K562 (cell line): ENCODE data around the gene ZBTB46. TPM values are rescaled to one million over a fixed set of nuclear protein-coding genes. Genes with fewer than 3 reads are reported as not detected.
A peak's percentile ranks its signal among the peaks of the same experiment; 100 is the strongest.

Source experiments
- ARID2 ChIP-seq: fragments of 450-650 bp; IDR thresholded peaks from 2 replicates; pipeline ENCODE4 v1.6.1; 2017; ENCODE audit warnings: antibody characterized with exemption, mild to moderate bottlenecking
- CBX5 ChIP-seq: IDR thresholded peaks from 2 replicates; pipeline ENCODE4 v1.6.1; 2014; ENCODE audit warnings: low read depth, borderline replicate concordance
- HDAC1 ChIP-seq, 2 experiments: fragments of 450-650 bp; IDR thresholded peaks; 2 replicates each; pipeline ENCODE4 v1.6.1; 2016 to 2017; ENCODE audit warnings: inconsistent platforms in 1 of 2, mild to moderate bottlenecking in 1 of 2, moderate library complexity in 1 of 2
- HNRNPLL ChIP-seq: fragments of 200-400 bp; formaldehyde crosslinking; IDR thresholded peaks from 2 replicates; pipeline ENCODE4 v1.6.1; 2017; ENCODE audit warnings: low read length, low read depth, mild to moderate bottlenecking; ENCODE audit not compliant: poor library complexity, severe bottlenecking
- NCOA2 ChIP-seq, 2 experiments: fragments of 450-650 bp; IDR thresholded peaks; 2 replicates each; pipeline ENCODE4 v1.6.1; 2018; ENCODE audit warnings: mild to moderate bottlenecking in 2 of 2, moderate library complexity in 1 of 2; ENCODE audit not compliant: partially characterized antibody in 2 of 2
- NFIX ChIP-seq: fragments of 250-450 bp; sonication (Bioruptor Pico); IDR thresholded peaks from 2 replicates; pipeline ENCODE4 v1.4.0; 2020; ENCODE audit warnings: low read depth, mild to moderate bottlenecking, moderate library complexity
- PHF8 ChIP-seq: fragments of 200-600 bp; sonication (generic); IDR thresholded peaks from 2 replicates; pipeline ENCODE4 v1.6.1; 2012; ENCODE audit warnings: mixed run types, mild to moderate bottlenecking, inconsistent platforms, low read length, moderate library complexity, borderline replicate concordance
- SREBF1 ChIP-seq: fragments of 150-350 bp; IDR thresholded peaks from 2 replicates; pipeline ENCODE4 v1.6.1; 2014; ENCODE audit warnings: antibody characterized with exemption, low read depth, low read length, borderline replicate concordance
- TFAM ChIP-seq: fragments of 250-450 bp; sonication (Bioruptor Pico); conservative IDR thresholded peaks from 2 replicates; pipeline ENCODE4 v1.5.0; 2021; ENCODE audit warnings: mild to moderate bottlenecking, moderate library complexity
- U2AF2 ChIP-seq: fragments of 200-400 bp; formaldehyde crosslinking; optimal IDR thresholded peaks from 2 replicates; pipeline ENCODE3; 2017; ENCODE audit warnings: low read depth, mild to moderate bottlenecking, low read length
- ZNF197 ChIP-seq: fragments of 200-800 bp; sonication (Bioruptor generic); IDR thresholded peaks from 2 replicates; pipeline ENCODE4 v1.6.1; 2016; ENCODE audit warnings: low read depth, missing genetic modification characterization, missing compliant biosample characterization
- ZNF212 ChIP-seq: fragments of 450-650 bp; formaldehyde crosslinking; IDR thresholded peaks from 2 replicates; pipeline ENCODE4 v1.4.0; 2020; ENCODE audit warnings: mild to moderate bottlenecking
- ZNF551 ChIP-seq: fragments of 250-450 bp; sonication (Bioruptor Pico); IDR thresholded peaks from 2 replicates; pipeline ENCODE4 v1.5.0; 2021; ENCODE audit warnings: mild to moderate bottlenecking, moderate library complexity
- polyA plus RNA-seq, 8 experiments: library from polyadenylated mRNA; depleted of rRNA in 4 of 8; stranded (reverse) in 5 of 8; unstranded in 3 of 8; fragments of >200 nt; fragmentation: Nextera tagmentation in 2 of 8; fragmentation: Illumina TruSeq in 1 of 8; extraction: Ambion mirVana in 2 of 8; extraction: Trizol in 1 of 8; gene quantifications; 2 replicates each; pipeline versions ENCODE4 v1.2.1 to v1.2.3, GENCODE V29; 2011 to 2014; ENCODE audit warnings: inconsistent platforms in 1 of 8, missing spikeins in 1 of 8
- total RNA-seq, 7 experiments: library from RNA; depleted of rRNA in 6 of 7; stranded (reverse); fragments of >200 nt in 6 of 7; fragmentation: Illumina TruSeq in 2 of 7; extraction: Trizol in 2 of 7; gene quantifications; 2 replicates each; pipeline versions ENCODE4 v1.2.1 to v1.2.3, GENCODE V29; 2011 to 2021; ENCODE audit warnings: low replicate concordance in 1 of 7
- TF ChIP-seq, protein P1 (sequence below): IDR thresholded peaks from 2 replicates; pipeline ENCODE4 v1.6.1; 2014; ENCODE audit warnings: antibody characterized with exemption
- TF ChIP-seq, protein P2 (sequence below): fragments of 150-350 bp; conservative IDR thresholded peaks from 2 replicates; pipeline ENCODE4 v1.6.1; 2014; ENCODE audit warnings: low read length
- TF ChIP-seq, protein P3 (sequence below): fragments of 450-650 bp; IDR thresholded peaks from 2 replicates; pipeline ENCODE4 v1.7.1; 2018; ENCODE audit warnings: mild to moderate bottlenecking, low read depth; ENCODE audit not compliant: partially characterized antibody
- TF ChIP-seq, protein P4 (sequence below), 2 experiments: IDR thresholded peaks; 2 replicates each; pipeline ENCODE4 v1.6.1; 2012; ENCODE audit warnings: improper control_type of control experiment in 2 of 2, low read depth in 2 of 2, low read length in 2 of 2, borderline replicate concordance in 1 of 2

The ZBTB46 gene
- total and polyA plus RNA-seq, 9 of the 15 experiments (the other 6 are each of a cell fraction or from before 2014, with no cell fraction given): 0.29 to 4.1 (median 1.1) TPM

DNA sequence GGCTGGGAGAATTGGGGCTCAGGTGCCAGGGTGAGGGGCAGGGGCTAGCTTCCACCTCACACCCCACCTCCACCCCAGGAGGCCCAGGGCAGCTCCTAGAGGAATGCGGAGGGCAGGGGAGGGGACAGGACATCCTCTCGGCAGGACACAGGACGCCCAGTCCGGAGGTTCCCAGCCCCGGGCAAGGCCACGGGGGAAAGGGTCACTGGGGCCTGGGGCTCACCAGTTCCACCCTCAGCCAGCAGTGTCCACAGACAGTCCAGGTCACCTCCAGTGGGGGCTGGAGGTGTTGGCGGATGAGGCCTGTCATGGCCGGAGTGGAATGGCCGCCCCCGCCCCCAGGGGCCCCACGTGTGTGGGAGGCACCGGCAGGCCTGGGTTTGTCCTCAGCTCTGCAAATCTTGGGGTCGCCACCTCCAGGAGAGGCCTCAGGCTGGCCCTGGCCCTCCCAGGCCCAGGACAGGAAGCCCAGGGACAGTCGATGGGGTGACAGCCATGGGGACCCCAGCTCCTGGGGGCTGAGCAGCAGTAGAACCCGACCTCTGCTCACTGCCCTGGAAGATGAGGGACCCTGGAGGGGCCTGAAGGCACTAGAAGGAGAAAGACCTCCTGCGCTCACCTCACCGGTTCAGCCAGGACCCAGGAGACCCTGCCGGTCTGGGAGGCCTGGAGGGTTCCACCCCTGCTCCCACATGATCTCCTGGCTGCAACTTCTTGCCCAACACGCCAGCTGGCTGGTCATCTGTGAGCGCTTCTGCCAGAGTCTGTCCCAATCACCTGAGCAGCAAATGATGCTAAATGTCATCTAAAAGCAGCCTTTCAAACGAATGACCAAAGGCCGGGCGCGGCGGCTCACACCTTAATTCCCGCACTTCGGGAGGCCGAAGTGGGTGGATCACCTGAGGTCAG lies 17.2 kb upstream of the ZBTB46 start (continued):
- TF ChIP-seq, protein P1, sequence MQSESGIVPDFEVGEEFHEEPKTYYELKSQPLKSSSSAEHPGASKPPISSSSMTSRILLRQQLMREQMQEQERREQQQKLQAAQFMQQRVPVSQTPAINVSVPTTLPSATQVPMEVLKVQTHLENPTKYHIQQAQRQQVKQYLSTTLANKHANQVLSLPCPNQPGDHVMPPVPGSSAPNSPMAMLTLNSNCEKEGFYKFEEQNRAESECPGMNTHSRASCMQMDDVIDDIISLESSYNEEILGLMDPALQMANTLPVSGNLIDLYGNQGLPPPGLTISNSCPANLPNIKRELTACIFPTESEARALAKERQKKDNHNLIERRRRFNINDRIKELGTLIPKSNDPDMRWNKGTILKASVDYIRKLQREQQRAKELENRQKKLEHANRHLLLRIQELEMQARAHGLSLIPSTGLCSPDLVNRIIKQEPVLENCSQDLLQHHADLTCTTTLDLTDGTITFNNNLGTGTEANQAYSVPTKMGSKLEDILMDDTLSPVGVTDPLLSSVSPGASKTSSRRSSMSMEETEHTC: no peak
- TF ChIP-seq TFAM (CRISPR knock-in tag) (no peak), HDAC1 (IDR thresholded peaks at IDR 0.05) (0 out of 4 replicates have a peak, but pooled peaks of 1 of the 2 experiments have one; percentile 23), PHF8 (0 out of 2 replicates have a peak, but pooled peaks have one; percentile 11), CBX5 (no peak), HNRNPLL (no peak), SREBF1 (no peak), U2AF2 (no peak), ARID2 (no peak), ZNF197 (CRISPR knock-in tag) (no peak), NFIX (CRISPR knock-in tag) (no peak), NCOA2 (IDR thresholded peaks at IDR 0.05; ENCODE audit: partially characterized antibody in 2 of 2) (no peak), ZNF212 (no peak), ZNF551 (CRISPR knock-in tag) (no peak)
- TF ChIP-seq, protein P2, sequence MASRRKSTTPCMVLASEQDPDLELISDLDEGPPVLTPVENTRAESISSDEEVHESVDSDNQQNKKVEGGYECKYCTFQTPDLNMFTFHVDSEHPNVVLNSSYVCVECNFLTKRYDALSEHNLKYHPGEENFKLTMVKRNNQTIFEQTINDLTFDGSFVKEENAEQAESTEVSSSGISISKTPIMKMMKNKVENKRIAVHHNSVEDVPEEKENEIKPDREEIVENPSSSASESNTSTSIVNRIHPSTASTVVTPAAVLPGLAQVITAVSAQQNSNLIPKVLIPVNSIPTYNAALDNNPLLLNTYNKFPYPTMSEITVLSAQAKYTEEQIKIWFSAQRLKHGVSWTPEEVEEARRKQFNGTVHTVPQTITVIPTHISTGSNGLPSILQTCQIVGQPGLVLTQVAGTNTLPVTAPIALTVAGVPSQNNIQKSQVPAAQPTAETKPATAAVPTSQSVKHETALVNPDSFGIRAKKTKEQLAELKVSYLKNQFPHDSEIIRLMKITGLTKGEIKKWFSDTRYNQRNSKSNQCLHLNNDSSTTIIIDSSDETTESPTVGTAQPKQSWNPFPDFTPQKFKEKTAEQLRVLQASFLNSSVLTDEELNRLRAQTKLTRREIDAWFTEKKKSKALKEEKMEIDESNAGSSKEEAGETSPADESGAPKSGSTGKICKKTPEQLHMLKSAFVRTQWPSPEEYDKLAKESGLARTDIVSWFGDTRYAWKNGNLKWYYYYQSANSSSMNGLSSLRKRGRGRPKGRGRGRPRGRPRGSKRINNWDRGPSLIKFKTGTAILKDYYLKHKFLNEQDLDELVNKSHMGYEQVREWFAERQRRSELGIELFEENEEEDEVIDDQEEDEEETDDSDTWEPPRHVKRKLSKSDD: no peak
- TF ChIP-seq, protein P3, sequence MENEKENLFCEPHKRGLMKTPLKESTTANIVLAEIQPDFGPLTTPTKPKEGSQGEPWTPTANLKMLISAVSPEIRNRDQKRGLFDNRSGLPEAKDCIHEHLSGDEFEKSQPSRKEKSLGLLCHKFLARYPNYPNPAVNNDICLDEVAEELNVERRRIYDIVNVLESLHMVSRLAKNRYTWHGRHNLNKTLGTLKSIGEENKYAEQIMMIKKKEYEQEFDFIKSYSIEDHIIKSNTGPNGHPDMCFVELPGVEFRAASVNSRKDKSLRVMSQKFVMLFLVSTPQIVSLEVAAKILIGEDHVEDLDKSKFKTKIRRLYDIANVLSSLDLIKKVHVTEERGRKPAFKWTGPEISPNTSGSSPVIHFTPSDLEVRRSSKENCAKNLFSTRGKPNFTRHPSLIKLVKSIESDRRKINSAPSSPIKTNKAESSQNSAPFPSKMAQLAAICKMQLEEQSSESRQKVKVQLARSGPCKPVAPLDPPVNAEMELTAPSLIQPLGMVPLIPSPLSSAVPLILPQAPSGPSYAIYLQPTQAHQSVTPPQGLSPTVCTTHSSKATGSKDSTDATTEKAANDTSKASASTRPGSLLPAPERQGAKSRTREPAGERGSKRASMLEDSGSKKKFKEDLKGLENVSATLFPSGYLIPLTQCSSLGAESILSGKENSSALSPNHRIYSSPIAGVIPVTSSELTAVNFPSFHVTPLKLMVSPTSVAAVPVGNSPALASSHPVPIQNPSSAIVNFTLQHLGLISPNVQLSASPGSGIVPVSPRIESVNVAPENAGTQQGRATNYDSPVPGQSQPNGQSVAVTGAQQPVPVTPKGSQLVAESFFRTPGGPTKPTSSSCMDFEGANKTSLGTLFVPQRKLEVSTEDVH: no peak
- TF ChIP-seq, protein P4, sequence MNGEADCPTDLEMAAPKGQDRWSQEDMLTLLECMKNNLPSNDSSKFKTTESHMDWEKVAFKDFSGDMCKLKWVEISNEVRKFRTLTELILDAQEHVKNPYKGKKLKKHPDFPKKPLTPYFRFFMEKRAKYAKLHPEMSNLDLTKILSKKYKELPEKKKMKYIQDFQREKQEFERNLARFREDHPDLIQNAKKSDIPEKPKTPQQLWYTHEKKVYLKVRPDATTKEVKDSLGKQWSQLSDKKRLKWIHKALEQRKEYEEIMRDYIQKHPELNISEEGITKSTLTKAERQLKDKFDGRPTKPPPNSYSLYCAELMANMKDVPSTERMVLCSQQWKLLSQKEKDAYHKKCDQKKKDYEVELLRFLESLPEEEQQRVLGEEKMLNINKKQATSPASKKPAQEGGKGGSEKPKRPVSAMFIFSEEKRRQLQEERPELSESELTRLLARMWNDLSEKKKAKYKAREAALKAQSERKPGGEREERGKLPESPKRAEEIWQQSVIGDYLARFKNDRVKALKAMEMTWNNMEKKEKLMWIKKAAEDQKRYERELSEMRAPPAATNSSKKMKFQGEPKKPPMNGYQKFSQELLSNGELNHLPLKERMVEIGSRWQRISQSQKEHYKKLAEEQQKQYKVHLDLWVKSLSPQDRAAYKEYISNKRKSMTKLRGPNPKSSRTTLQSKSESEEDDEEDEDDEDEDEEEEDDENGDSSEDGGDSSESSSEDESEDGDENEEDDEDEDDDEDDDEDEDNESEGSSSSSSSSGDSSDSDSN (IDR thresholded peaks at IDR 0.05; ENCODE audit: borderline replicate concordance in 1 of 2, low read depth in 2 of 2, low read length in 2 of 2): no peak
